Activated CD8-positive, alpha-beta memory T cell treated with anti-CD3 and anti-CD28 coated beads, Interleukin-2, amount 10 ng/mL, durations not matched to agents 7 days and 5 days (primary cell): Measurements from ENCODE around the gene RASL12. TPM values are rescaled to one million over a fixed set of nuclear protein-coding genes. Genes with fewer than 3 reads are reported as not detected.
"Not testable (repeated sequence)": the region's sequence is repeated elsewhere in the genome, so short reads cannot be mapped to it uniquely, and the experiment has no call there.

ENCODE experiments used
- ATAC-seq: fragments of 150-1000 bp; cut with Tn5 transposase; one replicate; pipeline ENCODE4 v1.10.0; 2021; ENCODE audit warnings: moderate library complexity
- CTCF ChIA-PET: fragments of 350-600 bp; sonication (Branson Sonifier 250); formaldehyde crosslinking; loops from one replicate; lab custom pipeline; 2021; ENCODE audit warnings: antibody characterized with exemption; lab: Charles Lee
- DNase-seq: peaks from one replicate; pipeline ENCODE4 v3.0.0-alpha.2; 2020
- H3K27ac Mint-ChIP-seq: one replicate; pipeline ENCODE4 v1.8.0; 2021; ENCODE audit warnings: mild to moderate bottlenecking, mixed read lengths
- H3K27me3 Mint-ChIP-seq: one replicate; pipeline ENCODE4 v1.8.0; 2021; ENCODE audit warnings: mixed read lengths
- H3K36me3 Mint-ChIP-seq: one replicate; pipeline ENCODE4 v1.8.0; 2021; ENCODE audit warnings: mild to moderate bottlenecking, mixed read lengths
- H3K4me1 Mint-ChIP-seq: one replicate; pipeline ENCODE4 v1.8.0; 2021; ENCODE audit warnings: mixed read lengths
- H3K4me3 Mint-ChIP-seq: one replicate; pipeline ENCODE4 v1.8.0; 2021; ENCODE audit warnings: mild to moderate bottlenecking, moderate library complexity, mixed read lengths
- H3K9me3 Mint-ChIP-seq: one replicate; pipeline ENCODE4 v1.8.0; 2022; ENCODE audit warnings: low read depth, mixed read lengths
- total RNA-seq, 2 experiments: library from RNA; stranded (reverse); gene quantifications; one replicate each; pipeline ENCODE4 v1.2.3, GENCODE V29; 2021

The RASL12 gene
- total RNA-seq, 2 experiments from 2014 or later: not detected

- peaks cover 32% of the 10 kb centered on the region for H3K27me3 Mint-ChIP-seq
- DNase-seq (no peak), ATAC-seq (no peak)
- no peaks in the 10 kb centered on the region for H3K9me3 Mint-ChIP-seq
- no peak within 1 kb of the TSS for H3K27ac Mint-ChIP-seq
- H3K4me1 Mint-ChIP-seq: peaks cover 5% of the 10 kb centered on the region
- no peak within 1 kb of the TSS for H3K4me3 Mint-ChIP-seq
- H3K36me3 Mint-ChIP-seq: no peaks in the 10 kb centered on the region
- CTCF ChIA-PET: interaction anchor here (0.6 to 3.6 kb wide), 4 partner anchors 7 to 163 kb away, joined by 3 to 17 read pairs (median 6); no protein-coding TSS in a partner anchor
These were observed 8.9 kb upstream of the RASL12 start, which contains the start of gene KBTBD13 for GRCh38 chr15:65076486-65077290. TSS of gene KBTBD13 (plus strand) at chr15:65076746. CDS start at chr15:65076816, 70 bp downstream.

- H3K9me3 Mint-ChIP-seq, H3K27ac Mint-ChIP-seq, H3K4me3 Mint-ChIP-seq, ATAC-seq, H3K36me3 Mint-ChIP-seq, H3K4me1 Mint-ChIP-seq, DNase-seq: not testable (repeated sequence)
- H3K27me3 Mint-ChIP-seq: peaks cover 26% of the 10 kb centered on the region
- CTCF ChIA-PET: interaction anchor here (2.2 to 3.6 kb wide), 2 partner anchors 21 to 42 kb away, joined by 8 to 17 read pairs; no protein-coding TSS in a partner anchor
These were observed 8.0 kb upstream of the RASL12 start for GRCh38 chr15:65075607-65076395.

- H3K4me3 Mint-ChIP-seq, H3K27ac Mint-ChIP-seq, H3K36me3 Mint-ChIP-seq, H3K9me3 Mint-ChIP-seq, DNase-seq, ATAC-seq, H3K4me1 Mint-ChIP-seq: not testable (repeated sequence)
- CTCF ChIA-PET: interaction anchor here (1.8 kb wide), 1 partner anchor 20 kb away, joined by 8 read pairs; no protein-coding TSS in a partner anchor
- peaks cover 24% of the 10 kb centered on the region for H3K27me3 Mint-ChIP-seq
These were observed 7.2 kb upstream of the RASL12 start for GRCh38 chr15:65074946-65075345.

GRCh38 chr15:65072617-65073016 lies 4.8 kb upstream of the RASL12 start:
- no peak overlapping the region for H3K27ac Mint-ChIP-seq
- DNase-seq (no peak), ATAC-seq (no peak)
- no peak overlapping the region for H3K4me3 Mint-ChIP-seq
- CTCF ChIA-PET: interaction anchor here (0.6 to 1.0 kb wide), 3 partner anchors 12 to 79 kb away, joined by 3 read pairs; no protein-coding TSS in a partner anchor
- H3K4me1 Mint-ChIP-seq: peaks cover 3% of the 10 kb centered on the region
- H3K9me3 Mint-ChIP-seq: no peaks in the 10 kb centered on the region
- no peaks in the 10 kb centered on the region for H3K36me3 Mint-ChIP-seq
- peaks cover 23% of the 10 kb centered on the region for H3K27me3 Mint-ChIP-seq

GRCh38 chr15:65072027-65072426 lies 4.2 kb upstream of the RASL12 start:
- Mint-ChIP-seq H3K9me3 (no peaks in the 10 kb centered on the region), H3K27me3 (peaks cover 27% of the 10 kb centered on the region), H3K27ac (no peak overlapping the region), H3K4me3 (no peak overlapping the region), H3K36me3 (no peaks in the 10 kb centered on the region), H3K4me1 (peaks cover 4% of the 10 kb centered on the region)
- ATAC-seq (no peak), DNase-seq (no peak)
- CTCF ChIA-PET: interaction anchor here (0.7 to 1.0 kb wide), 2 partner anchors 12 to 38 kb away, joined by 3 read pairs; no protein-coding TSS in a partner anchor

- Mint-ChIP-seq H3K27me3 (peaks cover 32% of the 10 kb centered on the region), H3K4me3 (no peak overlapping the region), H3K36me3 (no peaks in the 10 kb centered on the region), H3K27ac (no peak overlapping the region), H3K4me1 (peaks cover 3% of the 10 kb centered on the region), H3K9me3 (no peaks in the 10 kb centered on the region)
- CTCF ChIA-PET: interaction anchor here (0.6 to 1.2 kb wide), 2 partner anchors 16 to 363 kb away, joined by 3 read pairs; no protein-coding TSS in a partner anchor
- DNase-seq: no peak
- no peak for ATAC-seq
These were observed 3.6 kb upstream of the RASL12 start for GRCh38 chr15:65071381-65071811.

- Mint-ChIP-seq H3K4me1 (peaks cover 2% of the 10 kb centered on the region), H3K36me3 (no peaks in the 10 kb centered on the region), H3K4me3 (no peak overlapping the region), H3K9me3 (no peaks in the 10 kb centered on the region), H3K27ac (no peak overlapping the region), H3K27me3 (peaks cover 45% of the 10 kb centered on the region)
- DNase-seq (no peak), ATAC-seq (no peak)
- CTCF ChIA-PET: interaction anchor here (1.0 to 1.2 kb wide), 3 partner anchors 7 to 32 kb away, joined by 3 read pairs; no protein-coding TSS in a partner anchor
These were observed 2.2 kb upstream of the RASL12 start for GRCh38 chr15:65069779-65070546.

GRCh38 chr15:65069179-65069578 lies 1.4 kb upstream of the RASL12 start:
- peaks cover 46% of the 10 kb centered on the region for H3K27me3 Mint-ChIP-seq
- H3K4me1 Mint-ChIP-seq: peaks cover 2% of the 10 kb centered on the region
- no peaks in the 10 kb centered on the region for H3K9me3 Mint-ChIP-seq
- CTCF ChIA-PET: interaction anchor here (1.0 to 1.5 kb wide), 3 partner anchors 8 to 34 kb away, joined by 3 to 4 read pairs (median 3); no protein-coding TSS in a partner anchor
- no peak overlapping the region for H3K27ac Mint-ChIP-seq
- H3K4me3 Mint-ChIP-seq: no peak overlapping the region
- H3K36me3 Mint-ChIP-seq: no peaks in the 10 kb centered on the region
- ATAC-seq (no peak), DNase-seq (no peak)

- peaks cover 2% of the 10 kb centered on the region for H3K4me1 Mint-ChIP-seq
- H3K27ac Mint-ChIP-seq: no peak overlapping the region
- peaks cover 52% of the 10 kb centered on the region for H3K27me3 Mint-ChIP-seq
- no peaks in the 10 kb centered on the region for H3K36me3 Mint-ChIP-seq
- H3K4me3 Mint-ChIP-seq: no peak overlapping the region
- DNase-seq (no peak), ATAC-seq (no peak)
- CTCF ChIA-PET: interaction anchor here (1.5 kb wide), 1 partner anchor 34 kb away, joined by 4 read pairs; no protein-coding TSS in a partner anchor
- no peaks in the 10 kb centered on the region for H3K9me3 Mint-ChIP-seq
These were observed 605 bp upstream of the RASL12 start for GRCh38 chr15:65068403-65068788.

GRCh38 chr15:65067317-65067644 lies 510 bp downstream of the RASL12 start:
- DNase-seq: no peak
- H3K4me3 Mint-ChIP-seq: no peak overlapping the region
- H3K9me3 Mint-ChIP-seq: no peaks in the 10 kb centered on the region
- CTCF ChIA-PET: interaction anchor here (1.4 kb wide), 1 partner anchor 18 kb away, joined by 3 read pairs; no protein-coding TSS in a partner anchor
- ATAC-seq: no peak
- H3K36me3 Mint-ChIP-seq: no peaks in the 10 kb centered on the region
- peaks cover 2% of the 10 kb centered on the region for H3K4me1 Mint-ChIP-seq
- no peak overlapping the region for H3K27ac Mint-ChIP-seq
- peaks cover 54% of the 10 kb centered on the region for H3K27me3 Mint-ChIP-seq

GRCh38 chr15:65066635-65067316 lies 1.0 kb downstream of the RASL12 start:
- Mint-ChIP-seq H3K4me3 (no peak overlapping the region), H3K36me3 (no peaks in the 10 kb centered on the region), H3K27ac (no peak overlapping the region), H3K27me3 (peaks cover 57% of the 10 kb centered on the region), H3K9me3 (no peaks in the 10 kb centered on the region), H3K4me1 (peaks cover 2% of the 10 kb centered on the region)
- CTCF ChIA-PET: interaction anchor here (1.4 kb wide), 1 partner anchor 18 kb away, joined by 3 read pairs; no protein-coding TSS in a partner anchor
- ATAC-seq: no peak
- DNase-seq: no peak
